HG03378 (cell line): Measurements from ENCODE around the gene DCAF15.

Experiments used
- ATAC-seq: cut with Tn5 transposase; IDR thresholded peaks from one replicate; pipeline ENCODE4 v1.9.1; 2021; ENCODE audit warnings: mild to moderate bottlenecking, moderate library complexity; ENCODE audit not compliant: unreplicated experiment

DCAF15 gene

DNA sequence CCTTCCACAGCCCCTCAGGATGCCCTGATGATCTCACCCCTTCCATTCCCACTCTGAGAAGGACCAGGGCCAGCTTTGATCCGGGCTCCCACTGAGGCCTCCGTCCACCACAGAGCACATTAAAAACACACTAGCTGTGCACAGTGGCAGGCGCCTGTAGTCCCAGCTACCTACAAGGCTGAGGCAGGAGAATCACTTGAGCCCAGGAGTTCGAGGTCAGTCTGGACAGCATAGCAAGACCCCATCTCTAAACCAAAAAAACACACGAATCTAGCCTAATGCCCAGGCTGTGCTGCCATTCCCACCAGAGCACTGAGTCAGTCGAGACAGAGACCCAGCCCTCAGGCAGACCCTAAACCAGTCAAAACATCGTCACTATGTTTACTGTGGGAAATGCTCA lies 39.7 kb downstream of the DCAF15 start:
- ATAC-seq: no peak

- no peak for ATAC-seq
Measured at GRCh38 chr19:13993590-13994300, 41.4 kb downstream of the DCAF15 start.

GRCh38 chr19:13995017-13995728 lies 42.9 kb downstream of the DCAF15 start:
- no peak for ATAC-seq

DNA sequence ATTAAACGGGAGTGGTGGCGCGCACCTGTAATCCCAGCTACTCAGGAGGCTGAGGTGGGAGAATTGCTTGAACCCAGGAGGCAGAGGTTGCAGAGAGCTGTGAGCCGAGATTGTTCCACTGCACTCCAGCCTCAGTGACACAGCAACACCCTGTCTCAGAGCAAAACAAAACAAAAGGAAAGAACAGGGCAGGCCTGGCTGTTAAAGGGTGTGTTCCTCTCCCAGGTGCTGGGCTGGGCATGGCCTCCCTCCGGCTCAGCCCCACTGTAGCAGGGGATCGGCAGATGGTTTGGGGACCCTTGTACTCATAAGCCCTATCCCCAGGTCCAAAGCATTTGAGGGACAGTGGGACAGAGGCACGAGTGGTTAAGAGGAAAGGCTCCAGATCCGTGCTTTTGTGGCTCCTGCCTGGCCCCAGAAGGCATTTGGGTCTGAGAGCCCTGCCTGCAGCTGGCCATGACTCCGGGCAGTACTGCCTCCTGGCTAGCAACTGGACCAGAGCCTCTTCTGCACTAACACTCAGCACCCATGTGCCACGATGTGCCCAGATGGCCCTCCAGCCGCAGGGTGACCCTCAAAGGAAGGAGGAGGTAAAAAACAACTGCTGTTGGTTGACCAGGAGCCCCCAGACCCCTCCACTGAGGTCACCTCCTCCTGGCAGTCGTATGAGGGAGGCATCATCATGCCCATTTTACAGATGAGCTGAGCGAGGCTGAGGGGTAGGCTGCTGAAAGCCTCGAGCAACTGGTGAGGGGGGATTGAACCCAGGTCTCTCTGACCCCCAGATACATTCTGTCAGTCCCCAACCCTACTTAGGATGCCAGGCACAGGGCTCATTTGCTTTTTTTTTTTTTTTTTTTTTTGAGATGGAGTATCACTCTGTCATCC lies 43.8 kb downstream of the DCAF15 start:
- no peak for ATAC-seq

DNA sequence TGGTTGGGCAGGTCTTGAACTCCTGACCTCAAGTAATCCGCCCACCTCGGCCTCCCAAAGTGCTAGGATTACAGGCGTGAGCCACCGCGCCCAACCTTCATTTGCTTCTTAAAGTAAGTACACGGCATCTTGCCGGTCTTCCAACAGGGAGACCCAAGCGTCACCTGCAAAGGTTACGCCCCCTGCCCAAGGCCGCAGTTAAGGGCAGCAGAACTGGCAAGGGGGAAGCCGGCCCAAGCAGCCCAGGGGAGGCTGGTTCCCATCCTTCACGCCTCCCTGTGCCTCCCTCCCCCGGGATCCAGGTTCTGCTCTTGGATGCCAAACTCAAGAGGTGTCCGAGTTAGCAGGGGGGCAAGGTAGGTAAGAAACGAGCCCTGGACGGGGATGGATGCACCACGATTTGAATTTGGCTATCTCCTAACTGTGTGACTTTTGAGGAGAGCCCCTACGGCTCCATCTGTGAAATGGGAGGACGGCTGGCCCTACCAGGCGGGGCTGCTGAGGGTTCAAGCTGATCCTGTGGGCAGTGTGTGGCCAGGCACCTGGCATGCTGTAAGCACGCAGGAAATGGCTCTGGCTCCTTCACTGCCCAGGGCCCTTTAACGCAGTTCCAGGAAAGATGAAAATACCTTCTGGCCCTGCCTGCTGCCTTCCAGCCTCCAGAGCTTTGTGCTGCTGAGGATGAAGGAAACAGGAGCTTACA lies 44.8 kb downstream of the DCAF15 start:
- ATAC-seq: no peak

DNA sequence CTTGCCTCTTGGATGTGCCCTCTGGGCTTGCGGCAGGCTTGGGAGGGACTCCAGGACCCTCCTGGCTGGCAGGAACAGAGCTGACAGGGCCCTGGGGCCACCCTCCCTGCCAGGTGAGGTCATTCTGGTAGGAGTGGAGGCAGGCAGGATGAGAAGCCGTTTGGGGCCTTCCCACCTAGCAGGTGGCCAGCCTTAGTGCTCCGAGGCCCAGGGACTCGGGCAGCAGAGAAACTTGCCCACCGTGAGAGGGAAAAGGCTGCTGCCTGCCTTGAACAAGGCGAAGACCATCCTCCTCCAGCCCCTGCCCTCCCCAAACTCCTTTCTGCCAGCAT lies 45.3 kb downstream of the DCAF15 start:
- no peak for ATAC-seq

DNA sequence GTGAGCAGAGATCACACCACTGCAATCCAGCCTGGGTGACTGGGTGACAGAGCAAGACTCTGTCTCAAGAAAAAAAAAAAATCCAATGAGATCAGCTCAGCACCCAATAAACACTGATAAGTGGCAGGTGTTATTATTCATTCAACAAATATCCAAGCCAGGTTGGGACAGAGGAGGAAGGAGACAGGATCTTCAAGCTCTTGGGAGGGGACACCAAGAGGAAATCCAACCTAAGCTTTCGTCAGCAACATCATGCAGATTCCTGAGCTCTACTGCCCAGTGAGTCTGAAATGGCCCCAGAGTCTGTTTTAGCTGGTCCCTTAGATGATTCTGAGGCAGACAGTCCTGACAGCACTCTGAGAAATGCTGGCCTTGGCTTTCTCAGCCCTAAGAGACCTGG lies 46.1 kb downstream of the DCAF15 start:
- no peak for ATAC-seq

GRCh38 chr19:13999085-13999484 lies 46.8 kb downstream of the DCAF15 start:
- no peak for ATAC-seq

GRCh38 chr19:14000691-14001375 lies 48.5 kb downstream of the DCAF15 start:
- no peak for ATAC-seq

GRCh38 chr19:14002571-14003250 lies 50.4 kb downstream of the DCAF15 start:
- no peak for ATAC-seq

GRCh38 chr19:14003251-14004055 lies 51.1 kb downstream of the DCAF15 start:
- no peak for ATAC-seq

GRCh38 chr19:14004619-14005348 lies 52.5 kb downstream of the DCAF15 start:
- ATAC-seq: no peak

DNA sequence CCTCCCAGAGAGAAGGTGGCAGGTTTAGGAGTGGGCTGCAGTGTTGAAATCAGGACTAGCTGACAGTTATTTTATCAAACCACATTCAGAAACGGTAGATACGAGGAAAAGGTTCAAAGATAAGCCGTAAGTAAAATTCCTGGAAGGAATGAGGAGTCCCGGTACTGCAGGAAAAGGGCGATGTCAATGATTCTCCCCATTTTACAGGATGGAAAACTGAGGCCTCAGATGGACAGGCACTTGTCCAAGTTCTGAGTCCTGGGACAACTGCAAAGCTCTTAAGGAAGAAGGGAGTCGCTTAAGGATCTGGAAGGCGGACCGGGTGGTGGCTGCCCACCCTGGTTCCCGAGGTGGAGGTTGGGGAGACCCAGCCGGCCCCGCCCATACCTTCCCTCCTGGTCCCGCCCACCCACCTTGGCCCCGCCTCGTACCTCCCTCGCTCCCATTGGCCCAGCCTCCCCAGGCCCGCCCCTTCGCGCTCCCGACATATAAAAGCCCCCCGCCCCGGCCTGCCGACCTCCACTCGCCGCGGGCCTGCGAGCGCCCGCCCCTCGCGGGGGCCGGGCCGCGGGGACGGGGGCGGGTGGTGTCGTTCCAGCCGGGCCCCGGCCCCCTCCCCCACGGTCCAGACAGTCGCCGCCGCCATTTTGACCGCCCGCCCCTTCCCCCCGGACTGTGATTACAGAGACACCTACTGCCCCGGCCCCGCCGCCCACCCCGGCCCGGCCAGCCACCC lies 53.2 kb downstream of the DCAF15 start:
- no peak for ATAC-seq

GRCh38 chr19:14006085-14006765 lies 53.9 kb downstream of the DCAF15 start, which contains the start of gene RFX1:
Gene RFX1, minus strand, starts transcription at chr19:14006320. Its CDS starts 12,477 bp downstream, at chr19:13993843.
- peak; percentile 79 for ATAC-seq

- peak; percentile 33 for ATAC-seq
Measured at GRCh38 chr19:14006766-14007562, 54.7 kb downstream of the DCAF15 start.
